ENCODE measurements around the gene ZNF362.

ZNF362 gene

DNA sequence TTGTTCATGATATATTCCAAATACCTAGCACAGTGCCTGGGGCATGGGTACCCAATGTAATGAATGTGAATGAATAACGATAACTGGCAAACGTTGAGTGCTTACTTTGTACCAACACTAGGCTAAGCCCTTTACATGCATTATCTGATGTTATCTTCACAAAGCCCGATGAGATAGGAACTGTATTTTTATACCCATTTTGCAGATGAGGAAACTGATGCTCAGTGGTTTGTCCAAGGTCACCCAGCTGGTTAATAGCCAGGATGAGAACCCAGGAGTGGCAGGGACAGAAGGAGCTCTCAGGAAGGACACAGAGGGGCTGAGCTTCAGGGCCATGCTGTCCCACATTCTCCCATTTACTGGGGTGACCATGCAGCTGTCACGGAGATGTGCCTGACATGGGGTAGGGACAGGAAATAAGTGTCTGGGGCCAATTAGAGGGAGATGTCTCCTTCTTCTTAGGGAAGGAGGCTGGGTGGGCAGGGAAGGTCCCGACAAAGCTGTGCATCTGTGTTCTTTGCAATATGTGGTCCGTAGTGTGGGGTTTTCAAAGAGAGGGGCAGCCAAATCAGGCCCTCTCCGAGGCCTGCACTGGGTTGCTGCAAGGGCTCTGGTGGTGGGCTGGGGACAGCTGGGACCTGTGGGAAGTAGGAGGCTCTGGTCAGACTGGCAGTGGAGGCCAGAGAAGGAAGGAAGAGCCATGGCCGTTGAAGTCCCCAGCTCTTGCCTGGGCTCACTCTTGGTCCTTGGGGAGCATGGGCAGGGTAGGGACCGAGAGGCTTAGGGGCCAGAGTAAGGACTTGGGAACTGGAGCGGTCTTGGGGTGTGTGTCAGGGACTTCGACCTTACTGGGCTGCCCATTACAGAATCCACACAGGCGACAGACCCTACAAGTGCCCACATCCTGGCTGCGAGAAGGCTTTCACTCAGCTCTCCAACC is 38.0 kb downstream of the ZNF362 start:
- Histone ChIP-seq H3K4me3 (ENCODE audit: insufficient read depth, low read depth, low read length, poor library complexity, severe bottlenecking) (no peak overlapping the region), H3K36me3 (ENCODE audit: control insufficient read depth, insufficient read depth, low read length) (peaks cover 6% of the 10 kb centered on the region), H3K27me3 (replicated peaks; ENCODE audit: control insufficient read depth, insufficient read depth, low read length, poor library complexity, severe bottlenecking) (no peaks in the 10 kb centered on the region), H3K27ac (ENCODE audit: insufficient read depth, low read length, poor library complexity, severe bottlenecking) (no peak overlapping the region), H3K9me3 (ENCODE audit: control insufficient read depth, low read length) (no peaks in the 10 kb centered on the region), H3K4me1 (ENCODE audit: control insufficient read depth, insufficient read depth, low read length, poor library complexity, severe bottlenecking) (peaks cover 3% of the 10 kb centered on the region)
- DNase-seq, result no peak

DNA sequence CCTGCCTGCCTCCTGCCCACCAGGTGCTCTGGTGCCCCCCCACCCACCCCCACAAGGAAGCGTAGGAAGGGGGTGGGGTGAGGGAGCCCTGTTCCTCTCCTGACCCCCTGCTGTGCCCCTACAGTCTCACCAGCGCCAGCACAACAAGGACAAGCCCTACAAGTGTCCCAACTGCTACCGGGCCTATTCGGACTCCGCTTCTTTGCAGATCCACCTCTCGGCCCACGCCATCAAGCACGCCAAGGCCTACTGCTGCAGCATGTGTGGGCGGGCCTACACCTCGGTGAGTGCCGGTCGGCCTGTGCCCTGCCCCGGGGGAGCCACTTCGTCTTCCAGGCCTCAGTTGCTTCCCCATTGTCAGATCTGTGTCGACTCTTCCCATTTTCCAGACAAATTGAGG is 38.7 kb downstream of the ZNF362 start:
- Histone ChIP-seq H3K36me3 (ENCODE audit: control insufficient read depth, insufficient read depth, low read length) (peaks cover 6% of the 10 kb centered on the region), H3K4me3 (ENCODE audit: insufficient read depth, low read depth, low read length, poor library complexity, severe bottlenecking) (no peak overlapping the region), H3K27me3 (replicated peaks; ENCODE audit: control insufficient read depth, insufficient read depth, low read length, poor library complexity, severe bottlenecking) (no peaks in the 10 kb centered on the region), H3K27ac (ENCODE audit: insufficient read depth, low read length, poor library complexity, severe bottlenecking) (no peak overlapping the region), H3K4me1 (ENCODE audit: control insufficient read depth, insufficient read depth, low read length, poor library complexity, severe bottlenecking) (peaks cover 3% of the 10 kb centered on the region), H3K9me3 (ENCODE audit: control insufficient read depth, low read length) (no peaks in the 10 kb centered on the region)
- no peak for DNase-seq

DNA sequence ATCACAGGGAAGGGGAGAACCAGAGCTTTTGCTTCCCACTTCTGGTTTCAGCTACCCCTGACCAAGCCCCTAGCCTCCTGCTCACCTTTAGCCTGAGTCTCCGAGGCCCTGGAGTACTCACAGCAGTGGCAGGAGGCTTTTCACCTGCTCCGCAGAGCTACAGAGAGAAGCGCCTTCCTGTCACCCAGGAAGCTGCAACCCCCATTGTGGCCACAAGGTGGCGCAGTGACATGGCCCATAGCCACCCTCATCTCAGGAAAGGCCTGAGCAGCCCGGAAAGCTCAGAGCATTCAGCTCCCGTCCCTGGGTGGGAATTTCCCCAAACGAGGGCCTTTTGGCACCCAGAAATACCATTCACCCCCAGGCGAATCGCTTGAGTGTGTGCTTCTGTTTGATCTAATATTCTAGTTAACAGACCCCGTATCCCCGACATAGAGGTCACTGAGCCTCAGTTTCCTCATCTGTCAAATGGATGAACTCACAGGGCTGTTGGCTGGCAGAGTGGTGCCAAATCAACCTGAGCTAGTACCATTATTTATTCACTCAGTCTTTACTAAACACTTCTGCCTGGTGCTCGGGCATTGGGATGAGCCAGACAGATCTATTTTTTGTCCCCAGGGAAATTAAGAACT is 39.3 kb downstream of the ZNF362 start:
- H3K4me3 ChIP-seq (ENCODE audit: insufficient read depth, low read depth, low read length, poor library complexity, severe bottlenecking), result no peak overlapping the region
- H3K9me3 ChIP-seq (ENCODE audit: control insufficient read depth, low read length), result no peaks in the 10 kb centered on the region
- H3K36me3 ChIP-seq (ENCODE audit: control insufficient read depth, insufficient read depth, low read length), result peaks cover 6% of the 10 kb centered on the region
- peaks cover 3% of the 10 kb centered on the region for H3K4me1 ChIP-seq (ENCODE audit: control insufficient read depth, insufficient read depth, low read length, poor library complexity, severe bottlenecking)
- H3K27me3 ChIP-seq (replicated peaks; ENCODE audit: control insufficient read depth, insufficient read depth, low read length, poor library complexity, severe bottlenecking), result no peaks in the 10 kb centered on the region
- no peak overlapping the region for H3K27ac ChIP-seq (ENCODE audit: insufficient read depth, low read length, poor library complexity, severe bottlenecking)
- DNase-seq, result peak; percentile 69 to 74 (median 69)

GRCh38 chr1:33296082-33296458 is 39.8 kb downstream of the ZNF362 start:
- Histone ChIP-seq H3K27me3 (replicated peaks; ENCODE audit: control insufficient read depth, insufficient read depth, low read length, poor library complexity, severe bottlenecking) (no peaks in the 10 kb centered on the region), H3K27ac (ENCODE audit: insufficient read depth, low read length, poor library complexity, severe bottlenecking) (no peak overlapping the region), H3K36me3 (ENCODE audit: control insufficient read depth, insufficient read depth, low read length) (peaks cover 6% of the 10 kb centered on the region), H3K9me3 (ENCODE audit: control insufficient read depth, low read length) (no peaks in the 10 kb centered on the region), H3K4me3 (ENCODE audit: insufficient read depth, low read depth, low read length, poor library complexity, severe bottlenecking) (no peak overlapping the region), H3K4me1 (ENCODE audit: control insufficient read depth, insufficient read depth, low read length, poor library complexity, severe bottlenecking) (peaks cover 3% of the 10 kb centered on the region)
- DNase-seq, result no peak

GRCh38 chr1:33296824-33297223 is 40.5 kb downstream of the ZNF362 start:
- DNase-seq, result no peak
- Histone ChIP-seq H3K27me3 (replicated peaks; ENCODE audit: control insufficient read depth, insufficient read depth, low read length, poor library complexity, severe bottlenecking) (no peaks in the 10 kb centered on the region), H3K27ac (ENCODE audit: insufficient read depth, low read length, poor library complexity, severe bottlenecking) (no peak overlapping the region), H3K9me3 (ENCODE audit: control insufficient read depth, low read length) (no peaks in the 10 kb centered on the region), H3K4me3 (ENCODE audit: insufficient read depth, low read depth, low read length, poor library complexity, severe bottlenecking) (no peak overlapping the region), H3K4me1 (ENCODE audit: control insufficient read depth, insufficient read depth, low read length, poor library complexity, severe bottlenecking) (peaks cover 3% of the 10 kb centered on the region), H3K36me3 (ENCODE audit: control insufficient read depth, insufficient read depth, low read length) (peaks cover 6% of the 10 kb centered on the region)

- Histone ChIP-seq H3K36me3 (ENCODE audit: control insufficient read depth, insufficient read depth, low read length) (peaks cover 2% of the 10 kb centered on the region), H3K9me3 (ENCODE audit: control insufficient read depth, low read length) (no peaks in the 10 kb centered on the region), H3K4me1 (ENCODE audit: control insufficient read depth, insufficient read depth, low read length, poor library complexity, severe bottlenecking) (peaks cover 3% of the 10 kb centered on the region), H3K27ac (ENCODE audit: insufficient read depth, low read length, poor library complexity, severe bottlenecking) (no peak overlapping the region), H3K27me3 (replicated peaks; ENCODE audit: control insufficient read depth, insufficient read depth, low read length, poor library complexity, severe bottlenecking) (no peaks in the 10 kb centered on the region), H3K4me3 (ENCODE audit: insufficient read depth, low read depth, low read length, poor library complexity, severe bottlenecking) (no peak overlapping the region)
- no peak for DNase-seq
Observed at GRCh38 chr1:33297911-33298622, 41.8 kb downstream of the ZNF362 start.

- Histone ChIP-seq H3K9me3 (ENCODE audit: control insufficient read depth, low read length) (no peaks in the 10 kb centered on the region), H3K36me3 (ENCODE audit: control insufficient read depth, insufficient read depth, low read length) (no peaks in the 10 kb centered on the region), H3K4me3 (ENCODE audit: insufficient read depth, low read depth, low read length, poor library complexity, severe bottlenecking) (no peak overlapping the region), H3K4me1 (ENCODE audit: control insufficient read depth, insufficient read depth, low read length, poor library complexity, severe bottlenecking) (peaks cover 3% of the 10 kb centered on the region), H3K27ac (ENCODE audit: insufficient read depth, low read length, poor library complexity, severe bottlenecking) (no peak overlapping the region), H3K27me3 (replicated peaks; ENCODE audit: control insufficient read depth, insufficient read depth, low read length, poor library complexity, severe bottlenecking) (no peaks in the 10 kb centered on the region)
- peak in 2 of 3 donors; percentile 15 to 23 for DNase-seq
Observed at GRCh38 chr1:33298623-33299277, 42.5 kb downstream of the ZNF362 start.

DNA sequence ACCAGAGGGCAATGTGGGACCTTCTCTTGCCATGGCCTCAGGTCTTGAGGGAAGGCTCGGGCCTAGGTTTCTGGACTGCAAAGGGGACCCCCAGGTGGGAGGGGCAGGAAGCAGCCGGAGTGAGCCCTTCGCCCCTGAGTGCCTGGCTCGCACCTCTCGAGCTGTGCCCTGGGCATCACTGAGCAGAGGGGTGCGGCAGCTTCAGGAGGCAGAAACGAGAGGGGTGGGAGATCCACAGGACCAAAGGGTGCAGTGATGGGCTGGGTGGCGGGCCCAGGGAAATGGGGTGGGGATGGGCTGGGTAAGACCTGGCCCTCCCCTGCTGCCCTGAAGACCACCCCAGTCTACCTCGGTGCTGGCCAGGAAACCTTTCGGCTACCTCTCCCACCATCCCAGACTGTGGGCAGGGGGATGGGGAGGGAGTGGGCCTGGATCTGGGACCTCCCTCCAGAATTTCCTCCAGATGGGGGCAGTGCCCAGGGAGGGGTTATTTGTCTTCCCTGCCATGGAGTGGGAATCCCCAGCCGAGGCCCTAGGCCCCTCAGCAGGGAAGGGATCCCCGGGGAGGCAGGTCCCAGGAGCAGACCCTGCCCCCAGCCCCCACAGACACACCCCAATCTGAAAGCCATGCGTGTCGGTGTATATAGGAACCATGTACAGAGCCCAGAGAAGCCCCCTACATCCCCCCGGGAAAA is 43.3 kb downstream of the ZNF362 start:
- Histone ChIP-seq H3K36me3 (ENCODE audit: control insufficient read depth, insufficient read depth, low read length) (no peaks in the 10 kb centered on the region), H3K4me1 (ENCODE audit: control insufficient read depth, insufficient read depth, low read length, poor library complexity, severe bottlenecking) (peaks cover 3% of the 10 kb centered on the region), H3K27me3 (replicated peaks; ENCODE audit: control insufficient read depth, insufficient read depth, low read length, poor library complexity, severe bottlenecking) (no peaks in the 10 kb centered on the region), H3K27ac (ENCODE audit: insufficient read depth, low read length, poor library complexity, severe bottlenecking) (no peak overlapping the region), H3K4me3 (ENCODE audit: insufficient read depth, low read depth, low read length, poor library complexity, severe bottlenecking) (no peak overlapping the region), H3K9me3 (ENCODE audit: control insufficient read depth, low read length) (no peaks in the 10 kb centered on the region)
- no peak for DNase-seq

- H3K4me3 ChIP-seq (ENCODE audit: insufficient read depth, low read depth, low read length, poor library complexity, severe bottlenecking), result no peak overlapping the region
- no peaks in the 10 kb centered on the region for H3K27me3 ChIP-seq (replicated peaks; ENCODE audit: control insufficient read depth, insufficient read depth, low read length, poor library complexity, severe bottlenecking)
- no peaks in the 10 kb centered on the region for H3K36me3 ChIP-seq (ENCODE audit: control insufficient read depth, insufficient read depth, low read length)
- no peak for DNase-seq
- no peak overlapping the region for H3K27ac ChIP-seq (ENCODE audit: insufficient read depth, low read length, poor library complexity, severe bottlenecking)
- no peaks in the 10 kb centered on the region for H3K9me3 ChIP-seq (ENCODE audit: control insufficient read depth, low read length)
- no peaks in the 10 kb centered on the region for H3K4me1 ChIP-seq (ENCODE audit: control insufficient read depth, insufficient read depth, low read length, poor library complexity, severe bottlenecking)
Observed at GRCh38 chr1:33300673-33301072, 44.4 kb downstream of the ZNF362 start.
